Measurements from ENCODE around the gene LHX3. TPM values are rescaled to one million over a fixed set of nuclear protein-coding genes. Genes with fewer than 3 reads are reported as not detected.

The LHX3 gene
- total RNA-seq, 4 donors from 2014 or later, result not detected

DNA sequence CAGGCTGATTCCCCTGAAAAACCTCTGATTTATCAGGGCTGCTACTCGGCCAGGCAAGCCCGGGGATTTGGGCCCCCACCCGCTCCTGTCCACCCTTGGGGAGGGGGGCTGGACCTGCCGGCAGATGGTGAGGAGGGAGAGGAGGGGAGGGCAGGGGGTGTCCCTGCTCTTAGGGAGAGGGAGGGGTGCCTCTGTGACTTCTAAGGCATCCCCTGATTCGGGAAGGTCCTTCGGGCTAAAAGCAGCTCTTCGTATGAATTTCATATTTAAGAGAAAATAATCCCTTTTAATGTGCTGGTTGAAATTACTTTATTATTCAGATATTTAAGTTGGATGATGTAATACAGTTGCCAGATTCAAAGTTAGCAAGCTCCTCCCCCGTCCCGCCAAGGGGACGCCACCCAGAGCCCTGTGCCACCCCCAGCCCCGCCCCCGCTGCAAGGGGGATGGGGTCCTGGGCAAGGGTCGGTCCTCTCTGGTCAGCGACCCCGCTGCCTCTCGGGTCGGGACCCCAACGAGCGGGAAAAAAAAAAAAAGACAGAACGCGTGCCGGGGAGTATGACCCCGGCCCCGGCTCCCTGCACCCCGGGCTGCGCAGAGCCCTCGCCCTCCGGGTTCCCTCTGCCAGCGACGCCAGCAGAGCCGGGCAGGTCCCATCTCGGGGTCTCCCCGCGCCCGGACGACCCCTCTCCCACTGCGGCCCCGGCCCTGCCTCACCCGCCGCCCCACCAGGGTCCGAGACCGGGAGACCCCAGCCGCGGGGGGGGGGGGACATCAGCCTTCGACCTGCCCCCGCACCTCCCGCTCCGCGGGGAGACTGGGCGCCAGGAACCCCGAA lies 12.4 kb downstream of the LHX3 start:
- Histone ChIP-seq H3K36me3 (no peaks in the 10 kb centered on the region), H3K27ac (no peak overlapping the region), H3K9me3 (no peaks in the 10 kb centered on the region), H3K4me3 (replicated peaks in 1 of 3) (no peak overlapping the region), H3K27me3 (peaks cover 25% of the 10 kb centered on the region), H3K4me1 (peaks cover 0 to 3% of the 10 kb centered on the region in 2 donors)
- no peak for DNase-seq
- WGBS, 2 donors, result 4 to 5% methylated on average over 18 to 26 of the region's 51 CpGs
- intact Hi-C loops (cut with DNase I), result no loop called here
- TF ChIP-seq, protein P1, sequence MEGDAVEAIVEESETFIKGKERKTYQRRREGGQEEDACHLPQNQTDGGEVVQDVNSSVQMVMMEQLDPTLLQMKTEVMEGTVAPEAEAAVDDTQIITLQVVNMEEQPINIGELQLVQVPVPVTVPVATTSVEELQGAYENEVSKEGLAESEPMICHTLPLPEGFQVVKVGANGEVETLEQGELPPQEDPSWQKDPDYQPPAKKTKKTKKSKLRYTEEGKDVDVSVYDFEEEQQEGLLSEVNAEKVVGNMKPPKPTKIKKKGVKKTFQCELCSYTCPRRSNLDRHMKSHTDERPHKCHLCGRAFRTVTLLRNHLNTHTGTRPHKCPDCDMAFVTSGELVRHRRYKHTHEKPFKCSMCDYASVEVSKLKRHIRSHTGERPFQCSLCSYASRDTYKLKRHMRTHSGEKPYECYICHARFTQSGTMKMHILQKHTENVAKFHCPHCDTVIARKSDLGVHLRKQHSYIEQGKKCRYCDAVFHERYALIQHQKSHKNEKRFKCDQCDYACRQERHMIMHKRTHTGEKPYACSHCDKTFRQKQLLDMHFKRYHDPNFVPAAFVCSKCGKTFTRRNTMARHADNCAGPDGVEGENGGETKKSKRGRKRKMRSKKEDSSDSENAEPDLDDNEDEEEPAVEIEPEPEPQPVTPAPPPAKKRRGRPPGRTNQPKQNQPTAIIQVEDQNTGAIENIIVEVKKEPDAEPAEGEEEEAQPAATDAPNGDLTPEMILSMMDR (IDR thresholded peaks at IDR 0.05), result no peak
- no peak for TF ChIP-seq POLR2A (IDR thresholded peaks at IDR 0.05)

DNA sequence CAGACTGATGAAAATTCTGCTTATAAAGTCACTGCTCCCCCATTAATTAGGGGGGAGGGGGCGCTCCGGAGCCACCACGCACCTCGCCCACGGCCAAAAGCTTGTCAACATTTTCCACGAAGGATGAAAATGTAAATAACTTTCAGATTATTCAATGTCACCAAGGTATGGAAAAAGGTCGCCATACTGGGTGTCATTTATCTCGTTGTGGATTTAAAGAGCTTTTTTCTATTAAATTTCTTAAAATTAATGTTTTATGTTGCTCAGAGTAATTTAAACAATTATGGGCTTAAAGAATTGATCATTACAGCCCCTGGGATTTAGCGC lies 13.0 kb downstream of the LHX3 start:
- intact Hi-C loops (cut with DNase I), result no loop called here
- peaks cover 0 to 3% of the 10 kb centered on the region in 2 donors for H3K4me1 ChIP-seq
- no peak for DNase-seq
- 20 to 21% methylated on average over 9 of the region's 9 CpGs for WGBS, 2 donors
- no peak overlapping the region for H3K4me3 ChIP-seq (replicated peaks in 1 of 3)
- TF ChIP-seq POLR2A (IDR thresholded peaks at IDR 0.05), result no peak
- TF ChIP-seq, protein P1 (IDR thresholded peaks at IDR 0.05), result no peak
- H3K9me3 ChIP-seq, result no peaks in the 10 kb centered on the region
- H3K27ac ChIP-seq, result no peak overlapping the region
- H3K27me3 ChIP-seq, result peaks cover 19% of the 10 kb centered on the region
- H3K36me3 ChIP-seq, result no peaks in the 10 kb centered on the region

DNA sequence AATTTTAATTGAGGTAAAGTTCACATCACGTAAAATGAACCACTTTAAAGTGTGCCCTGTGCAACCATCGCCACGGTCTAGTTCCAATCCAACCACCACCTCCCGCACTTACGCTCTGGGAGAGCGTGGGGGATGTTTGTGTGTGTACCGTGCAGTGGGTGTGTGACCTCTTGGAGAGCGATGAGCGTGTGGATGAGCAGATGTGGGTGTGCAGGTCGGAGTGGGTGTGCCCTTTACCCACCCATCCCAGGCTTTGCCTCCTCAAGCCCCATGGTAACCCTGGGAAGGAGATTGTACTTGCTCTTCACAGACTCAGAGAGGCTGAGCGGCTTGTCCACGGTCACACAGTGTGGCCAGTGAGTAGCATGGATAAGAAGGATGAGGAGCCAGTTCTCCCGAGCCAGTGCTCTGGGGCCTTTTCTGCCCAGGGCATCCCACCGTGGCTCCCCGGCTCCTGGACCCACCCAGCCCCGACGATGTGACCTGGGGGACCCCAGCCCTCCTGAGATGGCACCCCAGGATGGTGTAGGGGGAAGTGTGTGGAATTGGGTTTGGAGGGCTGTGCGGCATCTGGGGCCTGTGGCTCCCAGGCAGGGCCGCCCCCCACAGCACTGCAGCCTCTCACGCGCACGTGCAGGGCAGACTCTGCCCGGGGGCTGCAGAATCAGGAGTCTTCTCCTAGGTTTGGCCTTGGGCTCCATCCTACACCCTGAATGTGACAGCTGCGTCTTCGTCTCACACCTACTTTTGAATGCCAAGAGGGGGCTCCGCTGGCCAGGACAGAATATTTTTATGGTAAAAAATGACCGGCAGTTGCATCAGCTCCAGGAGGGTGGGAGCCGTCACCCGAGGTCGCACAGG lies 13.6 kb downstream of the LHX3 start:
- Histone ChIP-seq H3K4me3 (replicated peaks in 1 of 3) (no peak overlapping the region), H3K36me3 (no peaks in the 10 kb centered on the region), H3K9me3 (no peaks in the 10 kb centered on the region), H3K4me1 (peaks cover 0 to 3% of the 10 kb centered on the region in 2 donors), H3K27ac (no peak overlapping the region), H3K27me3 (peaks cover 17% of the 10 kb centered on the region)
- WGBS, 2 donors, result 53% methylated on average over 19 to 22 of the region's 30 CpGs
- intact Hi-C loops (cut with DNase I), result no loop called here
- no peak for DNase-seq
- TF ChIP-seq, protein P1 (IDR thresholded peaks at IDR 0.05), result no peak
- TF ChIP-seq POLR2A (IDR thresholded peaks at IDR 0.05), result no peak

DNA sequence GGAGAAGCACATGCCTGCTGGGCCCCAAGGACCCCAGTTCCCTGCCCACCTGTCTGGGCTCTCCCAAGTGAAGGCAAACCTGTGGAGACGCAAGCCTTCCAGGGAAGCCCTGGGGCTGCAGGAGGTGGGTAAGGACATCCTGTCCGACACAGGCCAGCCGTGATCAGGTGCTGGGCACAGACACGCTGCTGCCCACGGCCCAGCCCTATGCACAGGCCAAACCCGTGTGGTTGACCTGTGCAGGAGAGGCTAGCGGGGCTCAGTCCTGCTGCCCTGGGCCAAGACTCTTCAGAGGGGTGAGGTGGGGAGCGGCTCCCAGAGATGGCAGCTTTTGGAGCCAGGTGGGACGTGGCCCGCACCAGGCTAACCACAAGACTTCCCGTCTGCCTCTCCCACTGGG lies 14.3 kb downstream of the LHX3 start:
- WGBS, 2 donors, result 51 to 64% methylated on average over 4 to 9 of the region's 11 CpGs
- peaks cover 17% of the 10 kb centered on the region for H3K27me3 ChIP-seq

More for the DNA sequence above, 14.3 kb downstream of the LHX3 start:
- H3K36me3 ChIP-seq, result no peaks in the 10 kb centered on the region
- no peak for DNase-seq
- no peak for TF ChIP-seq POLR2A (IDR thresholded peaks at IDR 0.05)
- TF ChIP-seq, protein P1 (IDR thresholded peaks at IDR 0.05), result no peak
- no peak overlapping the region for H3K4me3 ChIP-seq (replicated peaks in 1 of 3)
- H3K27ac ChIP-seq, result no peak overlapping the region
- H3K4me1 ChIP-seq, result peaks cover 0 to 3% of the 10 kb centered on the region in 2 donors
- intact Hi-C loops (cut with DNase I), result no loop called here
- H3K9me3 ChIP-seq, result no peaks in the 10 kb centered on the region
